AG04450 (cell line): ENCODE results near the gene COL2A1. TPM values are rescaled to one million over a fixed set of nuclear protein-coding genes. Genes with fewer than 3 reads are reported as not detected.
"Not testable (repeated sequence)": the region's sequence is repeated elsewhere in the genome, so short reads cannot be mapped to it uniquely, and the experiment has no call there.

Source experiments
- CTCF ChIA-PET: fragments of 300-600, 350-600 bp; formaldehyde crosslinking; extraction: SDS; loops from one replicate; lab custom pipeline; 2022; ENCODE audit warnings: antibody characterized with exemption, inconsistent platforms; lab: Charles Lee
- POLR2A ChIA-PET: fragments of 350-600 bp; formaldehyde crosslinking; extraction: SDS; loops from one replicate; lab custom pipeline; 2021; ENCODE audit warnings: antibody characterized with exemption, inconsistent platforms; lab: Yijun Ruan, JAX
- DNase-seq: peaks from one replicate; pipeline ENCODE4 v3.0.0-alpha.2; 2011; ENCODE audit warnings: low read depth, low spot score
- H3K27ac ChIP-seq: one replicate; pipeline ENCODE4 v1.5.1; 2012; ENCODE audit warnings: low read depth, low read length, control low read depth
- H3K27me3 ChIP-seq: one replicate; pipeline ENCODE4 v1.6.0; 2012; ENCODE audit warnings: low read length; ENCODE audit not compliant: control insufficient read depth, insufficient read depth
- H3K4me3 ChIP-seq: 2 replicates; pipeline ENCODE4 v1.5.1; 2011; ENCODE audit warnings: mild to moderate bottlenecking, low read depth, low read length, control low read depth
- H3K9me3 ChIP-seq: 2 replicates; pipeline ENCODE4 v1.5.1; 2012; ENCODE audit warnings: low read length; ENCODE audit not compliant: control insufficient read depth, insufficient read depth
- CTCF ChIP-seq: IDR thresholded peaks from 2 replicates; pipeline ENCODE4 v1.5.1; 2011; ENCODE audit warnings: low read depth, low read length, control low read depth, inconsistent platforms
- polyA plus RNA-seq: library from polyadenylated mRNA; depleted of rRNA; stranded (reverse); fragments of >200 nt; gene quantifications from 2 replicates; pipeline ENCODE4 v1.2.3, GENCODE V29; 2011

COL2A1 gene
- polyA plus RNA-seq, 1 experiment = not detected

- H3K9me3 ChIP-seq = no peaks in the 10 kb centered on the region; the same call in 1 of the 2 replicates
- TF ChIP-seq CTCF = no peak
- ChIA-PET CTCF (interaction anchor here (0.6 to 5.5 kb wide), 39 partner anchors 9 to 248 kb away, joined by 3 to 46 read pairs (median 4); partner anchors contain the start of gene VDR), POLR2A (no interaction called here)
- H3K4me3 ChIP-seq = peak overlapping the region; percentile 87
- H3K27ac ChIP-seq = no peak overlapping the region
- no peak for DNase-seq
- peaks cover 3% of the 10 kb centered on the region for H3K27me3 ChIP-seq
Observed at GRCh38 chr12:47964106-47964728, 40.1 kb downstream of the COL2A1 start.

GRCh38 chr12:47963340-47964040 lies 40.8 kb downstream of the COL2A1 start, which contains the start of gene TMEM106C:
Gene TMEM106C, plus strand, starts transcription at chr12:47963596. Its CDS starts 641 bp downstream, at chr12:47964237.
- peak within 1 kb of the TSS; percentile 87 for H3K4me3 ChIP-seq
- peak; percentile 74 for DNase-seq
- CTCF ChIA-PET = interaction anchor here (0.6 to 5.5 kb wide), 52 partner anchors 8 to 248 kb away, joined by 3 to 46 read pairs (median 4); partner anchors contain the start of gene VDR
- peaks cover 3% of the 10 kb centered on the region for H3K27me3 ChIP-seq
- POLR2A ChIA-PET = interaction anchor here (0.7 kb wide), 1 partner anchor 150 kb away, joined by 4 read pairs; no protein-coding TSS in a partner anchor
- no peaks in the 10 kb centered on the region; the same call in 1 of the 2 replicates for H3K9me3 ChIP-seq
- TF ChIP-seq CTCF = peak; percentile 99
- H3K27ac ChIP-seq = no peak within 1 kb of the TSS

GRCh38 chr12:47962198-47962597 lies 42.1 kb downstream of the COL2A1 start:
- no peak overlapping the region for H3K4me3 ChIP-seq
- H3K9me3 ChIP-seq = peaks cover 8% of the 10 kb centered on the region
- ChIA-PET CTCF (interaction anchor here (0.9 to 5.5 kb wide), 11 partner anchors 9 to 127 kb away, joined by 3 to 46 read pairs (median 5); no protein-coding TSS in a partner anchor), POLR2A (no interaction called here)
- H3K27me3 ChIP-seq = peaks cover 7% of the 10 kb centered on the region
- no peak overlapping the region for H3K27ac ChIP-seq
- no peak for TF ChIP-seq CTCF
- no peak for DNase-seq

- CTCF ChIA-PET = interaction anchor here (2.3 kb wide), 1 partner anchor 8 kb away, joined by 10 read pairs; no protein-coding TSS in a partner anchor
- H3K27ac ChIP-seq, DNase-seq, H3K4me3 ChIP-seq, H3K9me3 ChIP-seq, POLR2A ChIA-PET: not testable (repeated sequence)
- H3K27me3 ChIP-seq = peaks cover 21% of the 10 kb centered on the region
Observed at GRCh38 chr12:47957671-47958070, 46.6 kb downstream of the COL2A1 start.

GRCh38 chr12:47955059-47955458 lies 49.2 kb downstream of the COL2A1 start:
- DNase-seq = no peak
- Histone ChIP-seq H3K9me3 (peaks cover 8% of the 10 kb centered on the region), H3K4me3 (no peak overlapping the region), H3K27ac (no peak overlapping the region), H3K27me3 (peaks cover 39% of the 10 kb centered on the region)
- TF ChIP-seq CTCF = no peak
- ChIA-PET POLR2A (no interaction called here), CTCF (interaction anchor here (0.6 to 1.8 kb wide), 3 partner anchors 8 to 116 kb away, joined by 4 to 7 read pairs (median 7); partner anchors contain the start of gene TMEM106C)
